GM11168 (cell line): ENCODE measurements around the gene SPATA1.
"Not testable (repeated sequence)": the region's sequence is repeated elsewhere in the genome, so short reads cannot be mapped to it uniquely, and the experiment has no call there.

ENCODE experiments used
- in situ Hi-C: fragments of 300-500 bp; cut with MboI; formaldehyde crosslinking; loops from one replicate; pipeline ENCODE4 v1.12.0; 2022; ENCODE audit warnings: low sequenced_read_pairs; ENCODE audit not compliant: unreplicated experiment

Gene SPATA1

GRCh38 chr1:84506002-84506728, at the start of gene SPATA1, which contains the start of gene GNG5:
SPATA1 (plus strand) TSS chr1:84506386; CDS start chr1:84516360, 9,974 bp downstream.
GNG5 (minus strand) TSS chr1:84506581; CDS start chr1:84506091, 490 bp downstream.
- in situ Hi-C loops = no loop called here

DNA sequence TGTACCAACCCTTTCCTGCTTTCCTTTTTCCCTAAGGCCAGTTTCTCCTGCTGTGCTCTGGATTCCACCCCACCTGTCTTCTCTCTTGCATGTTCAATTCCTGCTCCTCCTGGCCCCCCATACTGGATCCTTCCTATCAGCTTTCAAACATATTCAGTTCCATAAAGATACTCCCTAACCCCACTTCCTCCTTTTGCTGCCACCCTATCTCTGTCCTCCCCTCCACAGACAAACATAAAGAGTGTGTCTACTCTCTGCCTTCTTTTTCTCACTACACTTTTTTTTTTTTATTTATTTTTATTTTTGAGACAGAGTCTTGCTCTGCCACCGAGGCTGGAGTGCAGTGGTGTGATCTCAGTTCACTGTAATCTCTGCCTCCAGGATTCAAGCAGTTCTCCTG, 44.1 kb upstream of the SPATA1 start:
- in situ Hi-C loops = no loop called here

DNA sequence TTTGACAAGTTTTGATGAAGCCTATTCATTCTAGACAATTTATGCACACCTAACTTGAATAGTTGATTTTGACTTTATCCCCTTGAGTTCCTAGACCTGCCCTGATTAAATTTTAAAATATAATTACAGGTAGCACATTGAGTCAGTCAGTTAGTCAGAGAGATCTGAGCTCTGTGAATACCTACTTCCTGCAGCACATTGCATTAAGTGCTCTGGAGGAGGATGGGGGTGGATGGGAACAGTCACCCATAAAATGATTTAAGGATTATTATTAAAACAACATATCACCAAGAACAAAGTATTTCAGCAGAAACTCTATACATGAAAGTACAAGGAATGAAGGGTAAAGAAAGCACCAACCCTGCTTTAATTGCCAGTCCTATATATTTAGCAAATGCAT, 38.9 kb upstream of the SPATA1 start:
- in situ Hi-C loops = no loop called here

- in situ Hi-C loops = no loop called here
These were observed 30.0 kb upstream of the SPATA1 start for GRCh38 chr1:84476225-84476624.

DNA sequence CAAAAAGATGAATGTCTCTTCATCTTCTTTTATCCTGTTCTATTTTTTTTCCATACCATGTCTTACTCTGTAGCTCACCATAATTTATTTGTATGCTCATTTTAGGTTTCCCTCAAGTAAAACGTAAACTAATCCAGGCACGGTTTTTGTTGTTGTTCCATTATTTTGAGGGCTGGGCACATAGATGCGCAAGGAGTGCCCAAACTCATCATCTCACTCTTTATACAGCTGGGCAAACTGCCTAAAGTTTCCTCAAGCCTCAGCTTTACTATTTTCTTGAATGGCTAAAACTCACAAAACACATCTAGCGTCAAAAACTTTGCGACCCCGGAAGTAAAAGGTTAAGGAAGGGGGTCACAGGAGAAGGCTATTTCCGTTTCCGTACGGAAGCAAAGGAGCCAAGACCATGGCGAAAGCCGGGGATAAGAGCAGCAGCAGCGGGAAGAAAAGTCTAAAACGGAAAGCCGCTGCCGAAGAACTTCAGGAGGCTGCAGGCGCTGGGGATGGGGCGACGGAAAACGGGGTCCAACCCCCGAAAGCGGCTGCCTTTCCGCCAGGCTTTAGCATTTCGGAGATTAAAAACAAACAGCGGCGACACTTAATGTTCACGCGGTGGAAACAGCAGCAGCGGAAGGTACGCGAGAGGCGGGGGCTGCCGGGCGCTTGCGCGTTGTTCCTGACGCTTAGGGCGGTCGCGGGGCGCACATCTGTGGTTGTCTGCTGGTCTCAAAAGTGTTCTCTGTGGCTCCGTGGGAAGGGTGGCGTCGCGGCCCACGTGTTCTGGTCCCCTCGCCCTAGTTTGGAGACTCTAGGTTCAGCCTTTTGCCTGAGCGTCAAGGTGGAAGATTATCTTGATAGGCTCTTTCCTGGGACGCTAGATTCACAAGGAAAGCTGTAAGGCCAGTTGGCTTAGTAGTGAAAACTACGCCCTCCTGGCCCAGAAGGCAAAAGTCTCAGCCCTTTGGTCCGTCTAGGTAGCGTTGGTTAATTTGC, 27.0 kb upstream of the SPATA1 start, which contains the start of gene RPF1:
Gene RPF1, plus strand, starts transcription at position 391 of the 993 bp plus-strand sequence. Its CDS starts 16 bp downstream, at position 407.
- in situ Hi-C loops = no loop called here

DNA sequence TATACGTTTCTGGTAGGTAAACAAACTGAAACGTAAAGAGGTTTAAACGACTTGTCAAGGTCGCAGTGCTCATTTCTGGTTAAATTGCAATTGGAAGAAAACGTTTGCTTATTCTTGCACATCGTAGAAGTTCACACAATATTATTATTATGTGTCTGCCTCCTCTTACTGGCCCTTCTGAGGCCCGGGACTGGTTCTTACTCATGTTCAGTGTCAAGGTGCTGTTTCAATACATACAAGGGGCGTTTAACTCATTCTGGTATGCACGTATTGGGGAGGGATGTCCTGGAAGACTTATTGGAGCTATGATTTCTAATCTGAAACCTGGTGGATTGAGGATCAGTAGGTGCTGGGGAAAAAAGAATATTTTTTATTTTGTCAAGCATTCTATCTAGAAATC, 26.2 kb upstream of the SPATA1 start:
- in situ Hi-C loops = no loop called here

GRCh38 chr1:84480650-84481049, 25.5 kb upstream of the SPATA1 start:
- in situ Hi-C loops = no loop called here

DNA sequence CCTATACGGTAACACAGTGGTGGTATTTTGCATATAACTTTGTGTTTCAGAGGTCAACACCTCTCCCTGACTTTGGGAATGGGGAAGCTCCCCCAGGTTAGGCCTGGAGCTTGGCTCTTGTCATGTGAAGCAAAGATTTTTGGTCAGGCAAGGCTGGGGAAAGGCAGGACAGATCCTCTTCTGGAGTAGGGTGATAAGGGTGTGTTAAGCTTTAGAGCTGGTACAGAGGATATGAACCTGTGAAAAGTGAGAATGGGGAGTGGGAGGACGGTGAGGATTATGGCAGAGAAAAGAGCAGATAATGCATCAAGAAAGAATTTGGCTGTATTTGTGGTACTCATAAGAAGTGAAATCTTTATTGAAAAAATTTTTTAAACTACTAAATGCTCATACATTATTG, 24.9 kb upstream of the SPATA1 start:
- in situ Hi-C loops = no loop called here

DNA sequence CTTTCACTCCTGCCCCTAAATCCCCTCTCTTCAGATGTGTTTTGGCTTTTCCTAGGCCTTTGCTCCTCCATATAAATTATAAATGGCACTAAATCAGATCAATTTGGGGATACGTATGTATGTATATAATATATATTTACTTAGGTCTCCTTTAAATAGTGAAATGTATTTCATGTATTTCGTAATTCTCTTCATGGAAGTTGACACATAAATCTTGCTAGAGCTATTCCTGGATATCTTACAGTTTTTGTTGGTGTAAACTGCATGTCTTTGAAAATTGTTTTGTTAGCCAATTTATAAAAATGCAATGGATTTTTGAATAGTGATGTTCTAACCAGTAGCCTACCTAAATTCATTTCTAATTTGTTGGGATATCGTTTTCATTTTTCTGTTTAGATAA, 18.1 kb upstream of the SPATA1 start:
- in situ Hi-C loops = no loop called here

DNA sequence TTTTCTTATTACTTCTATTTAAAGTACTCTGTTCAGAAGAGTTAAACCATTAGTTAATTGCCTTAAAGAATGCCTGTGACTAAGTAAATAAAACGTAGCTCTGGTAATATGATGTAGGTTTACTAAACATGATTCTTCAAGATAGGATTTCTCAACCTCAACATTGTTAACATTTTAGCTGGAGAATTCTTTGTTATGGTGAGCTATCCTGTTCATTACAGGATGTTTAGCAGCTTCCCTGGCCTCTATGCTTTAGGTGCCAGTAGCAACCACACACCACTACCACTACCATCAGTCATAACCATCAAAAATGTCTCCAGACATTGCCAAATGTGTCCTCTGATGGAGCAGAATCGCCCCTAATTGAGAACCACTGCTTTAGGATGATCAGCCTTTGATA, 16.4 kb upstream of the SPATA1 start:
- in situ Hi-C loops = no loop called here

DNA sequence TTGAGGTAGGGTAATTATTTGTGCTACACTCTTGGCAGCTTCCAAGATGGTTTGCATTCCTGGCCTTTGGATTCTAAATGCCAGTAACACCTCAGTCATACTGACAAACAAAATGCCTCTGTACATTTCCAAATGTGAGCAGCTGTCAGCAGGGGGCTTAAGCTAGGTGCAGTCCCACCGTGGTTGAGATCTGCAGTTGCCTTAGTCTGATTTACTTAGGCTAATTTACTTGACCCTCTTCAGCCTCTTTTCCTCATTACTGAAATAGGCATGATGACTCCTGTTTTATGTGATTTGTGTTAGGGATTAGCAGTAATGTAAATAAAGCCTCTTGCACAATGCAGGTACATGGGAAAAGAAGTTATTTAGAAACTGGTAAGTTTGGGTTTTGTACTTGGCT, 13.5 kb upstream of the SPATA1 start:
- in situ Hi-C loops = no loop called here

DNA sequence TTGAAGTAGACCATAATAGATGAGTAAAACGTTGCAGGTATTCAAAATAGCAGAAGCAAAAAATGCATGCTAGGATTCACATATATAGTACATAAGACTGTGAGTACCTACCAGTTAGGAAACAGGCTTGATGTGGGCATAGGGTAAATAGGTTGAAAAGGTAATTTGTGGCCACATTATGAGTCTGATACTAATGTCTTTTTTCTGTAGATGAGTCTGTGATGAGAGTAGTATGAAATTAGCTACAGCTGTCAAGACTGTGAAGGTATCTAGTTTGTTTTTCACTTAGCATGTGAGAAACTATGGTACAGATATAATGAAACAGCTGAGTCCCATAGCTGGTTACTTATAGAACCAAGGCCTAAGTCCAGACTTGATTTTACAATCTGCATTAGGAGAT, 12.4 kb upstream of the SPATA1 start:
- in situ Hi-C loops = no loop called here

GRCh38 chr1:84496498-84496897, 9.7 kb upstream of the SPATA1 start:
- in situ Hi-C loops = no loop called here

DNA sequence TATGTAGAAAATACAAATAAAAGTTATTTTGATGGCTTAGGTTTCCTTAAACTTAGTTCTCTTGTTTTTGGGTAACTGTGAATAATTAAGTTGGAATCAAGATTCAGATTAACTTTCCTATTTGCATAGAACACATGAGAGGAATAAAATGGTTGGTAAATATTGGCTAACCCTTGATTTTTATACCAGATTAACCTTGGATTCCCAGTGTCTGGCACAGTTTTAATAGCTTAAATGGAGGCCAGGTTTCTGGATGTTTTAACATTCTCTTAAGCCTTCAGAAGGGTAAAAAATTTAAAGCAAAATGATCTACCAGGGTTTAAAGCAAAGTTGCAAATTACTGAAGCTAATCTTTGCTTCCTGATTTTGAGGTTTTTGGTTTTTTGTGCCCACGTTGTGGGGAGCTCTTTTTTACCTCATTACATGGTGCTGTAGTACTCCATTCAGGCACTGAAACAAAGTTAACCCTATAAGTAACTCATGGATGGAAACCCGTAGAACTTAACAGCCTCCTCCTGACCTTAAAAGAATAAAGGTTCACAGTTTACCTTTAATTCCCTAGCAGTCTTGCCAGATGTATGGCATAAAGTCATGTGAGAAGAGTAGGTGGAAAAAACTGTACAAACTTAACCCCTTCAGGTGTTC, 8.4 kb upstream of the SPATA1 start:
- in situ Hi-C loops = no loop called here

DNA sequence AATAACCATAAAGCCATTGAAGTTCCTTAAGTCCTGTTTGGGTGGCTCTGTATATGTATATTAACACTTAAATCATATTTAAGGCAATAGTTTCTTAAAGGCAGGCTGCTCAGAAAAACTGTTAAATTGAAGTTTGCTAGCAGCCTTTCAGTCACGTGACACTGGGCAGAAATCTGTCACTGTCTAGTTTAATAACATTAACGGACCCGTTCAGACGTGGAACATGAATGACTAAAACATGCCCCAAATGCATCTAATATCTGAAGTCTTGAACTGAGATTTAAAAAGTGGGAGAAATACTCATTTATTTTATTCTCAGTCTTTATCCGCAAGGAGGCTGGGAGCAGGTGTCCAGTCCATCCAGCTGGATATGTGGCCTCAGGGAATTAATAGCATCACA, 3.3 kb upstream of the SPATA1 start:
- in situ Hi-C loops = no loop called here

GRCh38 chr1:84504580-84505492, 1.4 kb upstream of the SPATA1 start:
- in situ Hi-C loops = no loop called here

- in situ Hi-C loops = no loop called here
These were observed 639 bp upstream of the SPATA1 start for GRCh38 chr1:84505493-84506001.

DNA sequence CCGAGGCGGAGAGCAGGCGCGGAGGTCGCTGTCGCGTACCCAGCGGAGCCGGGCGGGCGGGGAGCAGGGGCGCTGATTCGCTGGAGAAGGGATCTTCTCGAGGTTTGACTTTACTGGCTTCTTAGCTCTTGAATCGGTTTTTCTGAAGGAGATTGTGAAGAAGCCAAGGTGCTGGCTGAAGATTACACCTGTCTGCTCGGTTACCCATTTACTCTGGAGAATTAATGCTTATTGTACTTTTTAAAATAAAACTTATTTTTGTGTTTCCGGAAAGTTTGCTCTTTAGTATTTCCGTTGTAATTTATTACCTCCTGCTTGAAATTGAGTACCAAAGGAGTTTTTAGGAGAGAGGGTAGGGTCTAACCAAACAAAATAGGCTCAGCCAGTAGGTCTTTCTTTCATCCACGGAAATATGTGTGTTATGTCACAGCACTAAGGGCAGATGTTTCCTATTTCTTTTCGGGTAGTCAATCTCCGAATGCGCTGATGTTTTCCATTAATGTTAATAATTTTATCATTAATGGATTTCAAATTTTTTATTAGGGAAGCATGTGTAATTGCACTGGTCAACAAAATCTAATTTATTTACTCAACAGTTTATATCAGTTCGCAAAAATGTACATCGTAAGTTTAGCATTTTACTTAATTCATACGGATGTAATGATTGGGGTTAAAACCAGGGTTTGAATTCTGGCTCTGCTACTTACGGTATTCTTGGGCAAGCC, 705 bp downstream of the SPATA1 start:
- in situ Hi-C loops = no loop called here

DNA sequence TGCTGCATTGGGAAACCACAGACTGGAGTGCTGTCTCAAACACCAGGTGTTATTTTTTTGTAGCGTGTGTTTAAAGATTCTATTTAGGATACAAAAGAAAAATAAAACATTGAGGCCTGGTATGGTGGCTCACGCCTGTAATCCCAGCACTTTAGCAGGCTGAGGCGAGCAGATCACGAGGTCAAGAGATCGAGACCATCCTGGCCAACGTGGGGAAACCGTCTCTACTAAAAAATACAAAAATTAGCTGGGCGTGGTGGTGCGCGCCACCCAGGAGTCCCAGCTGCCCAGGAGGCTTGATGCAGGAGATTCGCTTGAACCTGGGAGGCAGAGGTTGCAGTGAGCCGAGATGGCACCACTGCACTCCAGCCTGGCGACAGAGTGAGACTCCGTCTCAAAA, 1.7 kb downstream of the SPATA1 start:
- in situ Hi-C loops = not testable (repeated sequence)
